Prostate gland (tissue), 2 donors: ENCODE results near the gene DXO. TPM values are rescaled to one million over a fixed set of nuclear protein-coding genes. Genes with fewer than 3 reads are reported as not detected.

ENCODE experiments used
- DNase-seq: peaks from one replicate; pipeline ENCODE4 v3.0.0-alpha.2; 2019; ENCODE audit warnings: low spot score
- H3K27ac ChIP-seq, 2 donors: fragments of 200-600 bp; sonication (generic); 2 replicates each; pipeline ENCODE4 v1.5.1; 2017 to 2019
- H3K27me3 ChIP-seq: fragments of 200-600 bp; sonication (generic); replicated peaks from 2 replicates; pipeline ENCODE4 v1.5.1; 2019; ENCODE audit not compliant: insufficient read depth
- H3K36me3 ChIP-seq, 2 donors: fragments of 200-600 bp; sonication (generic); 1 replicate in 1 of 2; 2 replicates in 1 of 2; pipeline versions ENCODE4 v1.5.1 to v1.8.1; 2017 to 2019
- H3K4me1 ChIP-seq: fragments of 200-600 bp; sonication (generic); replicated peaks from 2 replicates; pipeline ENCODE4 v1.5.1; 2019
- H3K4me3 ChIP-seq, 2 donors: fragments of 200-600 bp; sonication (generic); 2 replicates each; pipeline ENCODE4 v1.5.1; 2017 to 2019
- H3K9me3 ChIP-seq: fragments of 200-600 bp; sonication (generic); 2 replicates; pipeline ENCODE4 v1.5.1; 2017
- CTCF ChIP-seq, 4 experiments: fragments of 200-600 bp in 2 of 4; fragments of 450-650 bp in 2 of 4; sonication (generic) in 2 of 4; IDR thresholded peaks; 1 replicate in 3 of 4; 2 replicates in 1 of 4; pipeline ENCODE4 v1.5.1; 2016 to 2019; ENCODE audit warnings: antibody characterized with exemption in 4 of 4, mild to moderate bottlenecking in 2 of 4, moderate library complexity in 2 of 4
- POLR2A ChIP-seq: fragments of 450-650 bp; IDR thresholded peaks from one replicate; pipeline ENCODE4 v1.6.1; 2016; ENCODE audit warnings: antibody characterized with exemption, mild to moderate bottlenecking
- POLR2AphosphoS5 ChIP-seq: sonication (generic); formaldehyde crosslinking; IDR thresholded peaks from one replicate; pipeline ENCODE4 v1.6.1; 2017; ENCODE audit warnings: antibody characterized with exemption
- WGBS: methylation state at CpG from one replicate; pipeline ENCODE4 v1.1.5; 2018; 5-methylcytosine and 5-hydroxymethylcytosine counted together
- intact Hi-C: fragments of 100-400 bp; cut with DNase I; formaldehyde crosslinking; loops from one replicate; pipeline ENCODE4 v1.14.2; 2022
- total RNA-seq, 2 donors: library from RNA; depleted of rRNA; stranded (reverse); fragments of >200 nt; gene quantifications; one replicate each; pipeline ENCODE4 v1.1.0, GENCODE V29; 2016

The DXO gene
- total RNA-seq, 2 donors from 2014 or later, result 21.9 to 36.0 TPM

- no peaks in the 10 kb centered on the region for H3K27me3 ChIP-seq
- no peak for DNase-seq
- H3K27ac ChIP-seq, result no peak overlapping the region
- peaks cover 11 to 18% of the 10 kb centered on the region in 2 donors for H3K36me3 ChIP-seq
- intact Hi-C loops, result loop anchor here (10.0 kb wide), 1 partner anchor 186 kb away; the partner anchor contains the start of genes PPT2 and PRRT1
- H3K4me3 ChIP-seq, result no peak overlapping the region
- TF ChIP-seq POLR2A (no peak), CTCF (IDR thresholded peaks at IDR 0.05) (no peak), POLR2AphosphoS5 (no peak)
- peaks cover 10% of the 10 kb centered on the region for H3K4me1 ChIP-seq
- H3K9me3 ChIP-seq, result no peaks in the 10 kb centered on the region
- 77% methylated on average over 11 of the region's 11 CpGs for WGBS
Measured at GRCh38 chr6:31968326-31968725, 3.6 kb downstream of the DXO start.

DNA sequence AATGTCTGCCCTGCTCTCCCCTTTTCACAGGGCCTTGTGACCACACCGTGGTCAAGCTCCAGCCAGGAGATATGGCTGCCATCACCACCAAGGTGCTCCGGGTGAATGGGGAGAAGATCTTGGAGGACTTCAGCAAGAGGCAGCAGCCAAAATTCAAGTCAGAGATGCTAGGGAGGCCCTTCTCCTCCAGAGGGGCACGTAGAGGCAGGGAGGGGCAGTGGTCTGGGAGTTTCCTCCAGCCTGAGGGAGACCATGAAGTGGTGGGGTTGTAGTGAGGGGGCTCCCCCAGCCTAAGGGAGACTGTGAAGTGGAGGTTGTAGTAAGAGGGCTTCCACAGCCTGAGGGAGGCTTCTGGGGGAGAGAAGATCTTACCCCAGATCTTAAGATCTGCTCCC is 4.0 kb downstream of the DXO start:
- H3K4me3 ChIP-seq, result no peak overlapping the region
- H3K36me3 ChIP-seq, result peaks cover 14 to 18% of the 10 kb centered on the region in 2 donors
- DNase-seq, result no peak
- 79% methylated on average over 3 of the region's 3 CpGs for WGBS
- no peaks in the 10 kb centered on the region for H3K27me3 ChIP-seq
- H3K9me3 ChIP-seq, result no peaks in the 10 kb centered on the region
- no peak overlapping the region for H3K27ac ChIP-seq
- peaks cover 10% of the 10 kb centered on the region for H3K4me1 ChIP-seq
- intact Hi-C loops, result loop anchor here (10.0 kb wide), 1 partner anchor 187 kb away; the partner anchor contains the start of genes PPT2 and PRRT1
- TF ChIP-seq POLR2AphosphoS5, result no peak
- no peak for TF ChIP-seq CTCF (IDR thresholded peaks at IDR 0.05)
- no peak for TF ChIP-seq POLR2A

DNA sequence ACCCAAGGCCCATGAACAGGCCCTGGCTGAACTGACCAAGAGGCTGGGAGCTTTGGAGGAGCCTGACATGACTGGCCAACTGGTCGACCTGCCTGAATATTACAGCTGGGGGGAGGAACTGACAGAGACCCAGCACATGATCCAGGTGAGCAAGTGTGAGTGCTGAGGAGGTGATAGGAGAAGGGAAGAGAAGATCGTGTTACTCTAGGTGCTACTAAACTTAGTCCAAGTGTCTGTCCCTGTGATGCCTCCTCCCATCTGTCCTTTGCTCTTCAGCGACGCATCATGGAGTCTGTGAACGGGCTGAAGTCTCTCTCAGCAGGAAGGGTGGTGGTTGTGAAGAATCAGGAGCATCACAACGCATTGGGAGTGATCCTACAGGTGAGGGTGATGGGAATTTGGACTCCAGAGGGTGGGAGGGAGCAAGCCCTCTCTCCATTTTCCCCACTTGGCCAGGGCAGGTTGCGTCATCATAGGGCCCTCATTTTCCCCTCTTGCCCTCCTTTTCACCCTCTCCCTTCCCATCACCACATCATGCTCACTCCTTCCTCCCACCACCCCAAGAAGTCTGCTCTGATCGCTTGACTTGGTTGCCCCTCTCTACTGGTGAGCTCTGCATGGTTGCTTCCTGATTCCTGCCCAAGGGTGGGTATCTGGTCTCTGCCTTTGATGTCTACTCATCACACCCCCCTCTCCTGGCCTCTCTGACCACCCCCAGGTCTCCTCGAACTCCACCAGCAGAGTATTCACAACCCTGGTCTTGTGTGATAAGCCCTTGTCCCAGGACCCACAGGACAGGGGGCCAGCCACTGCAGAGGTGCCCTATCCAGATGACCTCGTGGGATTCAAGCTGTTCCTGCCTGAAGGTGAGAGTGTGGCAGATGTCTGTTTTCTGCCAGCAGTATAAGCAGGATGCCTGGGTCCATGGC is 4.7 kb downstream of the DXO start:
- peaks cover 10% of the 10 kb centered on the region for H3K4me1 ChIP-seq
- no peak overlapping the region for H3K4me3 ChIP-seq
- no peaks in the 10 kb centered on the region for H3K27me3 ChIP-seq
- no peaks in the 10 kb centered on the region for H3K9me3 ChIP-seq
- peaks cover 18 to 19% of the 10 kb centered on the region in 2 donors for H3K36me3 ChIP-seq
- H3K27ac ChIP-seq, result no peak overlapping the region
- TF ChIP-seq POLR2AphosphoS5 (no peak), POLR2A (no peak)
- intact Hi-C loops, result loop anchor here (10.0 kb wide), 1 partner anchor 188 kb away; the partner anchor contains the start of genes PPT2 and PRRT1
- WGBS, result 80% methylated on average over 10 of the region's 10 CpGs
- no peak for DNase-seq

GRCh38 chr6:31966506-31966905 is 5.4 kb downstream of the DXO start:
- DNase-seq, result no peak
- TF ChIP-seq CTCF (IDR thresholded peaks at IDR 0.05), result no peak
- TF ChIP-seq POLR2AphosphoS5, result no peak
- H3K9me3 ChIP-seq, result no peaks in the 10 kb centered on the region
- no peak overlapping the region for H3K27ac ChIP-seq
- 89% methylated on average over 7 of the region's 7 CpGs for WGBS
- peaks cover 10% of the 10 kb centered on the region for H3K4me1 ChIP-seq
- no peak overlapping the region for H3K4me3 ChIP-seq
- H3K36me3 ChIP-seq, result peaks cover 18 to 19% of the 10 kb centered on the region in 2 donors
- H3K27me3 ChIP-seq, result no peaks in the 10 kb centered on the region
- intact Hi-C loops, result loop anchor here (10.0 kb wide), 1 partner anchor 188 kb away; the partner anchor contains the start of genes PPT2 and PRRT1

DNA sequence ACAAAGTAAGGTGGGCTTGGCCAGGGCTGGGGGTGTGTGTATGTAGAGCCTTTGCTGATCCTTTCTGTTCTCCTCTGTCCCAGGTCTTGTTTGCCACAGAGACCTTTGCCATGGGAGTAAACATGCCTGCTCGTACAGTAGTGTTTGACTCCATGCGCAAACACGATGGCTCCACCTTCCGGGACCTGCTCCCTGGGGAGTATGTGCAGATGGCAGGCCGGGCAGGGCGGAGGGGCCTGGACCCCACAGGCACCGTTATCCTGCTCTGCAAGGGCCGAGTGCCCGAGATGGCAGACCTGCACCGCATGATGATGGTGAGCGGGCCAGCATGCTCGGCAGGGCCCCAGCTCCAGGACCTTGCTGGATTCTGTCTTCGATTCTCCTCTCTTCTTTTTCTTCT is 6.2 kb downstream of the DXO start:
- 91% methylated on average over 13 of the region's 13 CpGs for WGBS
- Histone ChIP-seq H3K27me3 (no peaks in the 10 kb centered on the region), H3K27ac (no peak overlapping the region), H3K9me3 (no peaks in the 10 kb centered on the region), H3K36me3 (peaks cover 18 to 19% of the 10 kb centered on the region in 2 donors), H3K4me3 (no peak overlapping the region), H3K4me1 (peaks cover 8% of the 10 kb centered on the region)
- TF ChIP-seq POLR2AphosphoS5 (no peak), CTCF (IDR thresholded peaks at IDR 0.05) (no peak), POLR2A (no peak)
- no peak for DNase-seq
- intact Hi-C loops, result loop anchor here (10.0 kb wide), 1 partner anchor 189 kb away; the partner anchor contains the start of genes PPT2 and PRRT1
